ENCODE measurements around the gene LRRC26. TPM values are rescaled to one million over a fixed set of nuclear protein-coding genes. Genes with fewer than 3 reads are reported as not detected.

Gene LRRC26
- total and polyA plus RNA-seq, 2 of the 13 experiments (the other 11 are each of a cell fraction or from before 2014, with no cell fraction given): not detected

DNA sequence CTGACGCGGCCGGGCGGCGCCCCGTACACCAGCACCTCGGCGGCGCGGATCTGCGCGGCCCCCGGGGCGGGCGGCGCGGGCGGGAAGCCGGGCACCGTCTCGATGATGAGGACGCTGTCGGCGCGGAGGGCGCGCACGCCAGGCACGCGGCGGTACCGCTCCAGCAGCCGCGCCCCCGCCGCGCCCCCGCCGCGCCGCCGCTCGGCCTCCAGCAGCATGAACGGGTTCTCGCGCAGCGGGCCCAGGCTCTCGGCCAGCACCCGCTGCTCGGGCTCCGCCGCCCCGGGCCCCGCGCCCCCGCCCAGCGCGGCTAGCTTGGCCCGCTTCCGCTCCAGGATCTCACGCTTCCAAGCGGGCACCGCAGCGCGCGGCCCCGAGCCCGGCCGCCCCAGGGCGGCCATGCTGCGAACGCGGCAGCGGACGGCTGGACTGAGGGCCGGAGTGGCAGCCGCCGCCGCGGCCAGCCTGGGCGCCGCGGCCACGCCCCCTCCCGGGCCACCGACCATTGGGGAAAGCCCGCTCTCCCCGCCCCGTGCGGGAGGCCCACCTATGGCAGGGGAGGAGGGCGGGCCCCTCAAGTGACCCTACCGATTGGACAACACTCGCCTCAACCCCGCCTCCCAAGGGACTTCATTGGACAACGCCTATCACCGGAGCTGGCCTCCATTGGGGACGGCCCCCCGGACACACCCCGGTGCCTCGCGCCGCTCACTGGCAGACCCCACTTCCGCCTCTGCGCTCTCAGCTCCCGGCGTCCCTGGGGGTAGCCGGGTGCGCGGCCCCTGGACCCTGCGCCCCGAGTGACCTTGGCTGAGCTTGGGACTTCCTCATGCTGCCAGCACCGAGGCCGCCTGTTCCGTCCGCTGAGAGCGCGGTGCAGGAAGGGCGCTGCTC is 30.7 kb upstream of the LRRC26 start, which contains the start of gene TPRN (continued):
- TF ChIP-seq ZNF724P (CRISPR knock-in tag; IDR thresholded peaks at IDR 0.05; ENCODE audit: borderline replicate concordance) (no peak; the same call in 1 of the 2 replicates), MEIS2 (CRISPR knock-in tag; IDR thresholded peaks at IDR 0.05) (peak; percentile 37; the same call in 1 of the 2 replicates), ETV6 (CRISPR knock-in tag; conservative IDR thresholded peaks at IDR 0.05) (no peak), SMARCE1 (IDR thresholded peaks at IDR 0.05; ENCODE audit: borderline replicate concordance) (no peak), GATAD1 (CRISPR knock-in tag; IDR thresholded peaks at IDR 0.05) (peak; percentile 87), ZNF274 (CRISPR knock-in tag; IDR thresholded peaks at IDR 0.05) (peak; percentile 70; the same call in 1 of the 2 replicates), ZNF234 (CRISPR knock-in tag; conservative IDR thresholded peaks at IDR 0.05) (no peak), RAD51 (IDR thresholded peaks at IDR 0.05; ENCODE audit: borderline replicate concordance) (no peak), ZNF629 (CRISPR knock-in tag; conservative IDR thresholded peaks at IDR 0.05) (no peak; the same call in 1 of the 2 replicates), CHD2 (IDR thresholded peaks at IDR 0.05; ENCODE audit: low read depth, low read length) (no peak), RELA (CRISPR knock-in tag; IDR thresholded peaks at IDR 0.05) (0 out of 2 replicates have a peak, but pooled peaks have one; percentile 65), ZNF343 (CRISPR knock-in tag; IDR thresholded peaks at IDR 0.05) (peak; percentile 74; the same call in 1 of the 2 replicates), CREM (IDR thresholded peaks at IDR 0.05) (no peak), CREM (CRISPR knock-in tag; IDR thresholded peaks at IDR 0.05) (no peak), ZNF720 (CRISPR knock-in tag; IDR thresholded peaks at IDR 0.05) (no peak), SP4 (CRISPR knock-in tag; IDR thresholded peaks at IDR 0.05) (peak; percentile 94), STAG1 (CRISPR knock-in tag; IDR thresholded peaks at IDR 0.05) (0 out of 2 replicates have a peak, but pooled peaks have one; percentile 10)
- TF ChIP-seq, protein P1, sequence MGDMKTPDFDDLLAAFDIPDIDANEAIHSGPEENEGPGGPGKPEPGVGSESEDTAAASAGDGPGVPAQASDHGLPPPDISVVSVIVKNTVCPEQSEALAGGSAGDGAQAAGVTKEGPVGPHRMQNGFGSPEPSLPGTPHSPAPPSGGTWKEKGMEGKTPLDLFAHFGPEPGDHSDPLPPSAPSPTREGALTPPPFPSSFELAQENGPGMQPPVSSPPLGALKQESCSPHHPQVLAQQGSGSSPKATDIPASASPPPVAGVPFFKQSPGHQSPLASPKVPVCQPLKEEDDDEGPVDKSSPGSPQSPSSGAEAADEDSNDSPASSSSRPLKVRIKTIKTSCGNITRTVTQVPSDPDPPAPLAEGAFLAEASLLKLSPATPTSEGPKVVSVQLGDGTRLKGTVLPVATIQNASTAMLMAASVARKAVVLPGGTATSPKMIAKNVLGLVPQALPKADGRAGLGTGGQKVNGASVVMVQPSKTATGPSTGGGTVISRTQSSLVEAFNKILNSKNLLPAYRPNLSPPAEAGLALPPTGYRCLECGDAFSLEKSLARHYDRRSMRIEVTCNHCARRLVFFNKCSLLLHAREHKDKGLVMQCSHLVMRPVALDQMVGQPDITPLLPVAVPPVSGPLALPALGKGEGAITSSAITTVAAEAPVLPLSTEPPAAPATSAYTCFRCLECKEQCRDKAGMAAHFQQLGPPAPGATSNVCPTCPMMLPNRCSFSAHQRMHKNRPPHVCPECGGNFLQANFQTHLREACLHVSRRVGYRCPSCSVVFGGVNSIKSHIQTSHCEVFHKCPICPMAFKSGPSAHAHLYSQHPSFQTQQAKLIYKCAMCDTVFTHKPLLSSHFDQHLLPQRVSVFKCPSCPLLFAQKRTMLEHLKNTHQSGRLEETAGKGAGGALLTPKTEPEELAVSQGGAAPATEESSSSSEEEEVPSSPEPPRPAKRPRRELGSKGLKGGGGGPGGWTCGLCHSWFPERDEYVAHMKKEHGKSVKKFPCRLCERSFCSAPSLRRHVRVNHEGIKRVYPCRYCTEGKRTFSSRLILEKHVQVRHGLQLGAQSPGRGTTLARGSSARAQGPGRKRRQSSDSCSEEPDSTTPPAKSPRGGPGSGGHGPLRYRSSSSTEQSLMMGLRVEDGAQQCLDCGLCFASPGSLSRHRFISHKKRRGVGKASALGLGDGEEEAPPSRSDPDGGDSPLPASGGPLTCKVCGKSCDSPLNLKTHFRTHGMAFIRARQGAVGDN (CRISPR knock-in tag; IDR thresholded peaks at IDR 0.05): peak; percentile 94
- TF ChIP-seq, protein P2, sequence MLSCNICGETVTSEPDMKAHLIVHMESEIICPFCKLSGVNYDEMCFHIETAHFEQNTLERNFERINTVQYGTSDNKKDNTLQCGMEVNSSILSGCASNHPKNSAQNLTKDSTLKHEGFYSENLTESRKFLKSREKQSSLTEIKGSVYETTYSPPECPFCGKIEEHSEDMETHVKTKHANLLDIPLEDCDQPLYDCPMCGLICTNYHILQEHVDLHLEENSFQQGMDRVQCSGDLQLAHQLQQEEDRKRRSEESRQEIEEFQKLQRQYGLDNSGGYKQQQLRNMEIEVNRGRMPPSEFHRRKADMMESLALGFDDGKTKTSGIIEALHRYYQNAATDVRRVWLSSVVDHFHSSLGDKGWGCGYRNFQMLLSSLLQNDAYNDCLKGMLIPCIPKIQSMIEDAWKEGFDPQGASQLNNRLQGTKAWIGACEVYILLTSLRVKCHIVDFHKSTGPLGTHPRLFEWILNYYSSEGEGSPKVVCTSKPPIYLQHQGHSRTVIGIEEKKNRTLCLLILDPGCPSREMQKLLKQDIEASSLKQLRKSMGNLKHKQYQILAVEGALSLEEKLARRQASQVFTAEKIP (CRISPR knock-in tag; IDR thresholded peaks at IDR 0.05; ENCODE audit: borderline replicate concordance): no peak
- TF ChIP-seq, protein P3, sequence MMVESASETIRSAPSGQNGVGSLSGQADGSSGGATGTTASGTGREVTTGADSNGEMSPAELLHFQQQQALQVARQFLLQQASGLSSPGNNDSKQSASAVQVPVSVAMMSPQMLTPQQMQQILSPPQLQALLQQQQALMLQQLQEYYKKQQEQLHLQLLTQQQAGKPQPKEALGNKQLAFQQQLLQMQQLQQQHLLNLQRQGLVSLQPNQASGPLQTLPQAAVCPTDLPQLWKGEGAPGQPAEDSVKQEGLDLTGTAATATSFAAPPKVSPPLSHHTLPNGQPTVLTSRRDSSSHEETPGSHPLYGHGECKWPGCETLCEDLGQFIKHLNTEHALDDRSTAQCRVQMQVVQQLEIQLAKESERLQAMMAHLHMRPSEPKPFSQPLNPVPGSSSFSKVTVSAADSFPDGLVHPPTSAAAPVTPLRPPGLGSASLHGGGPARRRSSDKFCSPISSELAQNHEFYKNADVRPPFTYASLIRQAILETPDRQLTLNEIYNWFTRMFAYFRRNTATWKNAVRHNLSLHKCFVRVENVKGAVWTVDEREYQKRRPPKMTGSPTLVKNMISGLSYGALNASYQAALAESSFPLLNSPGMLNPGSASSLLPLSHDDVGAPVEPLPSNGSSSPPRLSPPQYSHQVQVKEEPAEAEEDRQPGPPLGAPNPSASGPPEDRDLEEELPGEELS (CRISPR knock-in tag; IDR thresholded peaks at IDR 0.05): peak; percentile 57; the same call in 1 of the 2 replicates

All from HepG2 (cell line).